Stimulated activated memory B cell treated with anti-CD40 and anti-IgM and Interleukin-4, amounts not matched to agents 10 μg/mL and 1 μg/mL and 100 μg/mL, for 72 hours (primary cell): ENCODE measurements around the gene CDK6.
A peak's percentile ranks its signal among the peaks of the same experiment; 100 is the strongest.

Experiments used
- ATAC-seq: fragments of 150-1000 bp; cut with Tn5 transposase; 2 replicates; pipeline ENCODE4 v1.10.0; 2021
- H3K27ac Mint-ChIP-seq: one replicate; pipeline ENCODE4 v1.8.0; 2022; ENCODE audit warnings: mild to moderate bottlenecking, mixed read lengths
- H3K27me3 Mint-ChIP-seq: one replicate; pipeline ENCODE4 v1.8.0; 2022; ENCODE audit warnings: mixed read lengths
- H3K36me3 Mint-ChIP-seq: one replicate; pipeline ENCODE4 v1.8.0; 2022; ENCODE audit warnings: mixed read lengths
- H3K4me1 Mint-ChIP-seq: one replicate; pipeline ENCODE4 v1.8.0; 2022; ENCODE audit warnings: mixed read lengths
- H3K4me3 Mint-ChIP-seq: one replicate; pipeline ENCODE4 v1.8.0; 2022; ENCODE audit warnings: mild to moderate bottlenecking, moderate library complexity, mixed read lengths
- H3K9me3 Mint-ChIP-seq: one replicate; pipeline ENCODE4 v1.8.0; 2022; ENCODE audit warnings: mixed read lengths

CDK6 gene

DNA sequence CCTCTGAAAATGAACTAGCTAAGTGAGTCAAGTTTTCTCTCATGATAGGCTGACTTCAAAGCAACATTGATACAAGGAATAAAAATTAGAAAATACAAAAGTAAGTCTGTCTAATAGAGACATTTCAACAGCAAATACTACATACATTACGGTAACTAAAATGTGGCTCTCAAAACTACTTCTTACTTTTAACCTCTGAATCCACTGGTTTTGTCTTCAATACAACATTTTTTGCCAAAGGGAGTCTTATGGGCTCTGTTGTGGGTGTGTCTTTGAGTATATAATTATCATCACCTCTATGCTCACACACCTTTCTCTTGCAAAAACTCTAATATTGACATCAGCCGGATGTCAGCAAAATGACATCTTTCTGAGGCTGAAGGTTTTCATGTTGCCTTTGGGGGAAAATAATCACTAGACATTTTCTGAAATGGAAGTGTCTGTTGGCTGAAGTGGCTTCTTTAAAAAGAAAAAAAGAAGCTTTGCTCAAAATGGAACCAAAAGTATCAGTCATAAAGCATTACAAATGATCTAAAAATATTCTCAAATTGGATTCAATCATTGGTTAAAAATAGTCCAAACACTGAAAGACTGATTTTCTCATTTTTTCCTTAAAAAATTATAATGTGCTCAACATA, 204.4 kb downstream of the CDK6 start:
- ATAC-seq = no peak
- Mint-ChIP-seq H3K27ac (peak overlapping the region; percentile 82), H3K4me3 (peak overlapping the region; percentile 44), H3K9me3 (peaks cover 6% of the 10 kb centered on the region), H3K36me3 (peaks cover 27% of the 10 kb centered on the region), H3K4me1 (peaks cover 44% of the 10 kb centered on the region), H3K27me3 (no peaks in the 10 kb centered on the region)

GRCh38 chr7:92631067-92631849, 205.1 kb downstream of the CDK6 start:
- Mint-ChIP-seq H3K4me1 (peaks cover 44% of the 10 kb centered on the region), H3K4me3 (peak overlapping the region; percentile 44), H3K9me3 (peaks cover 6% of the 10 kb centered on the region), H3K27ac (peak overlapping the region; percentile 82), H3K36me3 (peaks cover 31% of the 10 kb centered on the region), H3K27me3 (no peaks in the 10 kb centered on the region)
- peak; percentile 86 for ATAC-seq

DNA sequence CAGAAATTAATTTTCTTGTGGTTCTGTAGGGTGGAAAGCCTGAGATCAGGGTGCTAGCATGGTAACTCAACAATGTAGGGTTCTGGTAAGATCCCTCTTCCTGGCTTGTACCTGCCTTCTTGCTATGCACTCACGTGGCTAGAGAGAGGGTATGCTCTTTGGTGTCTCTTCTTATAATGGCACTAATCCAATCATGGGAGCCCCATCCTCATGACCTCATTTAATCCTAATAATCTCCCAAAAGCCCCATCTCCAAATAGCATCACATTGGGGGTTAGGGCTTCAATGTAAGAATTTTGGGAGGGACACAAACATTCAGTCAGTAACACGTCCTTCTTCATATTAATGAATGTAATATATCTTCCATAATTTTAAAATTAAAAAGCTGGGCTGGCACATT, 206.6 kb downstream of the CDK6 start:
- H3K9me3 Mint-ChIP-seq = peaks cover 6% of the 10 kb centered on the region
- ATAC-seq = no peak
- no peak overlapping the region for H3K4me3 Mint-ChIP-seq
- peaks cover 31% of the 10 kb centered on the region for H3K36me3 Mint-ChIP-seq
- no peak overlapping the region for H3K27ac Mint-ChIP-seq
- H3K27me3 Mint-ChIP-seq = no peaks in the 10 kb centered on the region
- H3K4me1 Mint-ChIP-seq = peaks cover 35% of the 10 kb centered on the region

GRCh38 chr7:92627956-92628355, 208.4 kb downstream of the CDK6 start:
- Mint-ChIP-seq H3K27ac (no peak overlapping the region), H3K36me3 (peaks cover 31% of the 10 kb centered on the region), H3K27me3 (no peaks in the 10 kb centered on the region), H3K4me1 (peaks cover 17% of the 10 kb centered on the region), H3K4me3 (no peak overlapping the region), H3K9me3 (peaks cover 6% of the 10 kb centered on the region)
- no peak for ATAC-seq

GRCh38 chr7:92626281-92626809, 210.0 kb downstream of the CDK6 start:
- no peak overlapping the region for H3K4me3 Mint-ChIP-seq

GRCh38 chr7:92625617-92626016, 210.8 kb downstream of the CDK6 start:
- Mint-ChIP-seq H3K27me3 (no peaks in the 10 kb centered on the region), H3K9me3 (peaks cover 6% of the 10 kb centered on the region), H3K4me3 (no peak overlapping the region), H3K4me1 (peaks cover 9% of the 10 kb centered on the region), H3K27ac (no peak overlapping the region), H3K36me3 (peaks cover 31% of the 10 kb centered on the region)
- ATAC-seq = no peak

More at GRCh38 chr7:92626281-92626809, 210.0 kb downstream of the CDK6 start:
- peaks cover 9% of the 10 kb centered on the region for H3K4me1 Mint-ChIP-seq
- peak overlapping the region; percentile 28 for H3K27ac Mint-ChIP-seq
- peaks cover 31% of the 10 kb centered on the region for H3K36me3 Mint-ChIP-seq
- H3K27me3 Mint-ChIP-seq = no peaks in the 10 kb centered on the region
- H3K9me3 Mint-ChIP-seq = peaks cover 6% of the 10 kb centered on the region
- no peak for ATAC-seq

- no peak overlapping the region for H3K4me3 Mint-ChIP-seq
- H3K9me3 Mint-ChIP-seq = peaks cover 3% of the 10 kb centered on the region
- ATAC-seq = no peak
- H3K27me3 Mint-ChIP-seq = no peaks in the 10 kb centered on the region
- no peak overlapping the region for H3K27ac Mint-ChIP-seq
- peaks cover 26% of the 10 kb centered on the region for H3K36me3 Mint-ChIP-seq
- H3K4me1 Mint-ChIP-seq = peaks cover 9% of the 10 kb centered on the region
These were observed 211.9 kb downstream of the CDK6 start for GRCh38 chr7:92624298-92624996.

DNA sequence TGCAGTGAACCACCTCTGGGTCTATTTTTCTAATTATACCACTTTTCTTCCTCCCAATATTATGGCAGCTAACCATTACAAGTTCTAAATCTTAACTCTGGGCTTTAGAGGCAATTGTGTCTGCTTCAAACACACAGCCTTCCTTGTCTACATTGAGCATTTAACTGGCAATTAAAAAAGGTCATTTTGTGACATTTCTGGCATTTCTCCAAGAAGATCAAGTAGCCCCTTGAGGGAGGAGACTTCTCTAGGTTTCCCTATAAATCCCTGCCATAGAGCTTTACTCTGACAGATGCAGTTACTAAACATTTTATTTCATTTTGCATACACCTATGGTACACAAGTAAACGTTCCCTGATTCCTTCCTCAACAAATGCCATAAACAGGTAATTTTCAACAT, 212.8 kb downstream of the CDK6 start:
- peaks cover 20% of the 10 kb centered on the region for H3K36me3 Mint-ChIP-seq
- H3K4me1 Mint-ChIP-seq = peaks cover 9% of the 10 kb centered on the region
- H3K27me3 Mint-ChIP-seq = no peaks in the 10 kb centered on the region
- peaks cover 3% of the 10 kb centered on the region for H3K9me3 Mint-ChIP-seq
- no peak overlapping the region for H3K4me3 Mint-ChIP-seq
- no peak for ATAC-seq
- H3K27ac Mint-ChIP-seq = no peak overlapping the region

DNA sequence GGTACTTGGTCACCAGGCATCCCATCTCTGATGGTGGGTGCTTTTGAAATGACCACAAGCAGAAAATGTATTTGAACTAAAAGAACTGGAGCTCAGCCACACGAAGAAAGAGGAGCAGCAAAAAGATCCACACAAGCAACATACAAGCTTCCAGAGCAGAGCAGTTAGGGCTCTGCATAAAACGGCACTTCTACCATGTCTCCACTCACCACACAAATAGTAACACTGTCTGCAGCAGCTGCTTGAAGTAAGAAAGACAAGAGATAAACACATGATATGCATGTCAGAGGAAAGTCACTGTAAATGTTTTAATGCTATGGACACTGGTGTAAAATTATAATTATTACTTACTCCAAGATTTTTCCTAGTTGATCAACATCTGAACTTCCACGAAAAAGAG, 213.7 kb downstream of the CDK6 start:
- H3K4me3 Mint-ChIP-seq = no peak overlapping the region

DNA sequence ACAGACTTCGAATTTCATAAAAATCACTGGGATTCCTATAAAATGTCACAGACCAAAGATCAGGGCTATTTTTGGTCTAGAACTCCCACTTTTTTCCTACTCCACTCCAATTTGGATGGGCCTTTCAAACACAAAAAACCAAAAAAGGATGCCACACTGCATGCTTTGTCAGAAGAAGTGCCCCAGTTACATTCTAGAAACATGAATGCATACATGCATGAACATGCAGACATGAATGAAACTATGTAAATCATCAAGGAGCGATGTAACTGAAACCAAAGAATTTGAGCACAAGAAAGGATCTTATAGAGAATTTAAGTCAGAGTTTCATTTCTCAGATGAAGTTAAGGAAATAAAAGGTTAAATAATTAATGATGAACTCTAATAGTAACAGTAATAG, 214.3 kb downstream of the CDK6 start:
- H3K4me1 Mint-ChIP-seq = peaks cover 9% of the 10 kb centered on the region
- H3K4me3 Mint-ChIP-seq = no peak overlapping the region
- no peaks in the 10 kb centered on the region for H3K9me3 Mint-ChIP-seq
- H3K27me3 Mint-ChIP-seq = no peaks in the 10 kb centered on the region
- peaks cover 5% of the 10 kb centered on the region for H3K36me3 Mint-ChIP-seq
- H3K27ac Mint-ChIP-seq = peak overlapping the region; percentile 35
- ATAC-seq = no peak

More for the DNA sequence above, 213.7 kb downstream of the CDK6 start:
- H3K36me3 Mint-ChIP-seq = peaks cover 11% of the 10 kb centered on the region
- peaks cover 3% of the 10 kb centered on the region for H3K9me3 Mint-ChIP-seq
- ATAC-seq = no peak
- H3K27me3 Mint-ChIP-seq = no peaks in the 10 kb centered on the region
- H3K4me1 Mint-ChIP-seq = peaks cover 9% of the 10 kb centered on the region
- H3K27ac Mint-ChIP-seq = peak overlapping the region; percentile 35

GRCh38 chr7:92621561-92622023, 214.8 kb downstream of the CDK6 start:
- Mint-ChIP-seq H3K4me1 (peaks cover 9% of the 10 kb centered on the region), H3K4me3 (no peak overlapping the region)
- no peak for ATAC-seq

DNA sequence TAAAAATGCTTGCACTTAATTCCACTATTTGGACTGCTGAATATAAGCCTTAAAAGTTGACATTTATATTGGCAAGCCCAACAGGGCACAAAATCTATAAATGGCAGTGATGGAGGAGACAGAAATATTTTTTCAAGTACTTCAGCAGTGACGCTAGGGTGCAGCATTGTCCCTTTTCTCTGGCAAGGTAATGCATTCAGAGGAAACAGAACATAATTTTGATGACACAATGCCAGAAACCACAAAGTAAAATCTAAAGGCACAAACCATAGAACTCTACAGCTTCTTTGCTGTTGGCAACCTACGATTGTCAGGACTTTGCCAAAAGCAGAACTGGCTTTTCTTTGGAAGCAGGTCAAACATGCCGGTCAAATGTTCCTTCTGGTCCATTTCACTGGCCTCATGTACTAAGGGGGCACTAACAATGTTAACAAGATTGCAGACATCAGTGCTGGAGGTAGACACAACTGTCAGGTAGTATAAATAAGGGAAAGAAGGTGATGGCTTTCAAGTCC, 215.3 kb downstream of the CDK6 start:
- H3K9me3 Mint-ChIP-seq = no peaks in the 10 kb centered on the region
- H3K27me3 Mint-ChIP-seq = no peaks in the 10 kb centered on the region
- H3K4me1 Mint-ChIP-seq = peaks cover 9% of the 10 kb centered on the region
- H3K27ac Mint-ChIP-seq = peak overlapping the region; percentile 74
- peaks cover 7% of the 10 kb centered on the region for H3K36me3 Mint-ChIP-seq
- peak; percentile 73 for ATAC-seq
- no peak overlapping the region for H3K4me3 Mint-ChIP-seq

More at GRCh38 chr7:92621561-92622023, 214.8 kb downstream of the CDK6 start:
- H3K27me3 Mint-ChIP-seq = no peaks in the 10 kb centered on the region
- H3K9me3 Mint-ChIP-seq = no peaks in the 10 kb centered on the region
- H3K36me3 Mint-ChIP-seq = peaks cover 5% of the 10 kb centered on the region
- peak overlapping the region; percentile 74 for H3K27ac Mint-ChIP-seq

DNA sequence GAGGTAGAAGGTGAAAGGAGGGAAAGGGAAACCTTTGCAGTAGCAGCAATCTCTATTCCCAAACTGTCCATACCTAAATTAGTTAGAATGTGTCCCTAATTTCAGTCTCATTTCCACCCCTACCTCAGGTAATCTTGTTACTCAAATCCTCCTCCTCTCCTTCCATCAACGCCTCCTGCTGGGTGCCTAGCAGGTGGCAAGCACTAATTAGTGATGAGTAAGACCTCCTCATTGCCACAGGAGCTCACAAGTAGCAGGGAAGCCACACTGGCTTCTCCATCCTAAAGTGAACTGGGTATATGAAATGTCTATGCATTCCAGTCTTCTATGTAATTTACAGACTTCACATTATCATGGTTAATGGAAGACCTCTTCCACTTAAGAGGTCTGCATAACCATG, 220.5 kb downstream of the CDK6 start:
- Mint-ChIP-seq H3K36me3 (peaks cover 16% of the 10 kb centered on the region), H3K4me1 (peaks cover under 1% of the 10 kb centered on the region), H3K9me3 (no peaks in the 10 kb centered on the region), H3K27ac (no peak overlapping the region), H3K27me3 (no peaks in the 10 kb centered on the region), H3K4me3 (no peak overlapping the region)
- no peak for ATAC-seq

DNA sequence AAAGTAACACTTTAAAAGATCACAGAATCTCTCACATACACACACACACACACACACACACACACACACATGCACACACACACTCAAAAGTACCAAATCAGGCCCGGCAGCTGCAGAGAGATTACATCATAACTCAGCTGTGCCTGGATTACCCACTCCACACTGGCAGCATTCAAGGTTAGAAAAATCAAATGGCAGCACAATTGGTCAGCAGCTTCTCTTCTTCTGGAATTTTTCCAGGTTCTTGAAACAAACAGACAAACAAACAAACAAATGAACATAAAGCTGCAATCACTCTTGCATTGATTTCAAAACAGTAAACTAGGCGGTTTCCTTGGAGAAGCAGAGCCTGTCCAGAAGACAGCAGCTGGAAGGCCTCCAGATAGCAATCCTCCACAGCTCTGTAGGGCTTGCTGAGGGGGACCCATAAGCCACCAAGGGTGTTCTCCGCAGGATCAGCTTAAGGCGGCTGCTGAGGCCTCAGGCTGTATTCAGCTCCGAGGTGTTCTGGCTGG, 221.7 kb downstream of the CDK6 start:
- Mint-ChIP-seq H3K36me3 (peaks cover 16% of the 10 kb centered on the region), H3K4me3 (no peak overlapping the region), H3K4me1 (no peaks in the 10 kb centered on the region), H3K9me3 (no peaks in the 10 kb centered on the region), H3K27me3 (no peaks in the 10 kb centered on the region), H3K27ac (no peak overlapping the region)
- ATAC-seq = no peak

DNA sequence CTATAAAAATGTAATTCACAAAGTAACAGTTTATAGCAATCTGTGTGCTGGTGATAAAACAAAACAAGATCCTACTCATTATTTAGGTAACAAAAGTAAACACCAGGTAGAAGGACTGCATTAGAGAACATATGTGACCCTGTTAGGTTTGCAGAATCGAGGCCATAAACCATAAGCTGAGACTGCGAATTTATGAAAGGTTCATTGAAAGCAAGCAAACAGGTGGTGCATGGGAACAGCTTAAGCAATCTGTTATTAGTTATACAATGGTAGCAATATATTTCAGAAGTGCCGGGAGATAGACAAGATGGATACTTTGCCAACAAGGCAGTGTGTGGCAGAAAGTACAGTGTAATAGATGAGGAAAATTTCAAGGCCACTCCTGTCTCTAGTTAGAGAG, 222.7 kb downstream of the CDK6 start:
- H3K4me3 Mint-ChIP-seq = no peak overlapping the region
- ATAC-seq = no peak

More for the DNA sequence above, 222.7 kb downstream of the CDK6 start:
- no peaks in the 10 kb centered on the region for H3K9me3 Mint-ChIP-seq
- H3K4me1 Mint-ChIP-seq = no peaks in the 10 kb centered on the region
- no peak overlapping the region for H3K27ac Mint-ChIP-seq
- peaks cover 16% of the 10 kb centered on the region for H3K36me3 Mint-ChIP-seq
- no peaks in the 10 kb centered on the region for H3K27me3 Mint-ChIP-seq
